Lung microvascular endothelial cell (primary cell): ENCODE measurements around the gene CCDC50. TPM values are rescaled to one million over a fixed set of nuclear protein-coding genes. Genes with fewer than 3 reads are reported as not detected.
A peak's percentile ranks its signal among the peaks of the same experiment; 100 is the strongest.

Experiments used
- DNase-seq, 2 donors: peaks; one replicate each; pipeline versions ENCODE4 v3.0.0 to v3.0.0-alpha.2; 2010; ENCODE audit warnings: low read depth in 2 of 2
- total RNA-seq: library from RNA; depleted of rRNA; stranded (reverse); fragments of >200 nt; gene quantifications from 2 replicates; pipeline ENCODE4 v1.2.1, GENCODE V29; 2014

The CCDC50 gene, protein sequence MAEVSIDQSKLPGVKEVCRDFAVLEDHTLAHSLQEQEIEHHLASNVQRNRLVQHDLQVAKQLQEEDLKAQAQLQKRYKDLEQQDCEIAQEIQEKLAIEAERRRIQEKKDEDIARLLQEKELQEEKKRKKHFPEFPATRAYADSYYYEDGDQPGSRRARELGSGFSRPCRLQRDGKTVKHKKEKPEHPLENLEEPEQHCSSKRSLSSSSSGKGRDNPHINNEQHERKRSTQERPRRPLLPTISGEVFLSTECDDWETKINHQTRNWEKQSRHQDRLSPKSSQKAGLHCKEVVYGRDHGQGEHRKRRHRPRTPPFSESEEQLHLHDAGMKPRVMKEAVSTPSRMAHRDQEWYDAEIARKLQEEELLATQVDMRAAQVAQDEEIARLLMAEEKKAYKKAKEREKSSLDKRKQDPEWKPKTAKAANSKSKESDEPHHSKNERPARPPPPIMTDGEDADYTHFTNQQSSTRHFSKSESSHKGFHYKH
- total RNA-seq, result 68.9 and 93.5 TPM in 2 replicates

GRCh38 chr3:191328962-191329653, at the start of gene CCDC50:
Gene CCDC50, plus strand, starts transcription at chr3:191329394. Its CDS starts 281 bp downstream, at chr3:191329675.
- peak; percentile 87 to 92 for DNase-seq

DNA sequence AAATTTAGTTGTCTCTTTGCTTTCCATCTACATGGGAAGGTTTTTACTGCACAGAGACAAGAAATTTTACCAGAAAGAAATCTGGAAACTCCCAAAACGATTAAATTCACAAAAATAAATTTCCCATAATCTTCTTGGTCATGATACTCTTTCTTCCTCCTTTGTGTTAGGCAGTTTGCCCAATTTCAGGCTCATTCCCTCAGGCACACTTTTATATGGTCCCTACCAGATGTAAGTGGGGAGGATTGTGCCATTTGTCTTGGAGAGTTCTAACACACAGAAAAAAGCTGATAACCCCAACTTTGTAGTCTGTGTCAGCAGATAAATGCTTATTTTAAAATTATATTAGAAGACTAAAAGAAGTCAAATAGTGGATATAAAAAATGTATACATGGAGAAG, 49.1 kb upstream of the CCDC50 start:
- no peak for DNase-seq

- DNase-seq, result no peak
These were observed 48.3 kb upstream of the CCDC50 start for GRCh38 chr3:191280882-191281281.

DNA sequence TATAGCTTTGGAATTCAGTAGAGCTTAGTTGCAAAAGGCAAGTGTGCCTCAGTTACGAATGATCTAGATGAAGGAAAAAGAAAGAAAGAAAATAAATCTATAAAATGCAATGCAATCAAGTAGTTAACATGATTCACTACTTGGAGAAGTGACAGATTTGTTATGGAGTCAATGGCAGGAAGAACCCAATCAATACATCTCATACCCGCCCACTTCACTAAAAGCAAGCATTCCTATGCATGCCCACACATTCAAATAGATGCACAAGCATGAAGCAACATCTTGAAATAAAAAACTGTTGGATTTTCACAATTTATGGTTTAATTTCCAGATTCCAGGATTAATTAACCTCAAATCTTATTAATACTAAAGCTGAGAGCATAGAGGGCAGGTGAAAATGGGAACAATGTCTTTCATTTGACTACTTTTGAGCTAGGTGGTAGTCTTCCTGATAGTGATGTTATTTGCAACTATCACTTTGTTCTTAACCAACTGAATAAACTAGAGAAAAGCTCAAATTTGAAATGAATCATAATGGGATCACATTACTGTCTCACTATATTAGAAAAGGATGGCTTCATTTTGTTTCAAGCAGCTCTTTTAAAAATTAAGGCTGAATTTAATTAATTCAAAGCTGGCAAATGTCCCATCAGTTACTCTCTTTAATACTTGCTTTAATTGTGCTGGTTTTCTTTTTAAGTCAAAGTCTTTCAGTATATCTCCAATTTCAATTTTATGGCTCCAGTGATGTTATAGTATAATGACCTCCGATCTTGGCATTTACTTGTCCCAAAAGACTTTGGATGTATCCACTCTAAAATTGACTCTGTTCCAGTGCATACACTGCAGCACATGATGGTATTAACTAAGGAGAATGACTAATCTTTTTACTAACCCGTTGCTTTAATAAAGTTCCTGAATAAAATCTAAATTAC, 46.7 kb upstream of the CCDC50 start:
- DNase-seq, result no peak

GRCh38 chr3:191283400-191283799, 45.8 kb upstream of the CCDC50 start:
- DNase-seq, result no peak

DNA sequence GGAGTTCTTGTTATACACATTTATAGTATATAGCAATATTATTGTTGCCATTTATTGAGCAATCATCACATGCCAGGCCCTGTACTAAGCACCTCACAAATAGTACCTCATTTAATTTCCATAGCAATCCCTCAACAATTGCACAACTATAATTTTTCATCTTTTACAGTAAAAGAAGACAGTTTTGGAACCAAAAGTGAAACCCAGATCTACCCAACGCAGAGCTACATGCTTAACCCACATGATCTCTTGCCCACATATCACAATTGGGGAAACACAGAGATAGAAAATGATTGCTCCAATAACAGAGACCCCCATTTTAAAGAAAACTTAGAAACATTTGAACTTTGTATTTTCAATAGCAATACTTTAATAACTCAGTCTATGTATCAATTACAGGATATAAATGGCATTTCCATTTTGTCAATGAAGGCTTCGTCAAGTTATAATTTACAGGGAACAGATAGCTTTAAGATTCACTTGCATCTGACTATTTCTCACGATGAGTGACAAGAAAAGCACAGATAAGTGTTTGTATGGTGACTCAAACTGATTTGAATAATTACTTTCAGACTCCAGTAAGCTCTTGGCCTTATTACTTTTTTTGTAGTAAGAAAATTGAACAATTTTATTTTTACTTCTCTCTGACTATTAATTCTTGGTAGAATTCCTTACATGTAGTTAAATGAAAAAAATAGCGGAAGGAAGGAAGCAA, 38.7 kb upstream of the CCDC50 start:
- peak; percentile 0 to 13 for DNase-seq

GRCh38 chr3:191292243-191293015, 36.8 kb upstream of the CCDC50 start:
- DNase-seq, result no peak

GRCh38 chr3:191294291-191294690, 34.9 kb upstream of the CCDC50 start:
- DNase-seq, result no peak

GRCh38 chr3:191296041-191296541, 33.1 kb upstream of the CCDC50 start:
- DNase-seq, result no peak

- DNase-seq, result no peak
These were observed 30.3 kb upstream of the CCDC50 start for GRCh38 chr3:191298846-191299245.

DNA sequence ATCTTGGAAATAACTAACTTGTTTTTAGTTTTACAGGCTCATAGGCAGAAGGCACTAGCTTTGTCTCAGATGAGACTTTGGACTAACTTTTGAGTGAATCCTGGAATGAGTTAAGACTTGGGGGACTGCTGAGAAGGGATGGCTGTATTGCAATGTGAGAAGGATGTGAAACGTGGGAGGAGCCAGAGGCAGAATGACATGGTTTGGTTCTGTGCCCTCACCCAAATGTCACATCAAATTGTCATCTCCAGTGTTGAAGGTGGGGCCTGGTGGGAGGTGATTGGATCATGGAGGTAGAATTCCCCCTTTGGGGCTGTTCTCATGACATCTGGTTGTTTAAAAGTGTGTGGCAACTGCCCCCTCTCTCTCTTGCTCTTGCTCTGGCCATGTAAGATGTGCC, 28.8 kb upstream of the CCDC50 start:
- no peak for DNase-seq

- no peak for DNase-seq
These were observed 28.2 kb upstream of the CCDC50 start for GRCh38 chr3:191301017-191301416.

- DNase-seq, result no peak
These were observed 27.3 kb upstream of the CCDC50 start for GRCh38 chr3:191301782-191302411.

- no peak for DNase-seq
These were observed 26.7 kb upstream of the CCDC50 start for GRCh38 chr3:191302451-191302850.

DNA sequence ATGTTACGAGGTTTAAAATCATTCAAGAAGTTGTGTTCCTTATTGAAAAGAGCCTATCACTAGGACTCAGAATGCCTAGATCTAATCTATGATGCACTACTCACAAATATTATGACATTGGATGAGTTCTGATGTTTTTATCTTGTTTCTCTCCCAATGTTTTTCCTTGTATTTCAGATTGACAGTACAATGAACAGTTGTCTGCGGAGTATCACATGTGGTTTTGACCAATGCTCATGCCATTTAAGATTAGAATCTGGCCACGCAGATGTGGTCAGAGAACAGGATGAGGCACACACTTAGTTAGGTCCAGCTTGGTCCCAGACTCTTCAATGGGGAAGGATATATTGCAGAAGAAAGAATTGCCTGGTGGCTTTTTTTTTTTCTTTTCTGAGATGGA, 25.6 kb upstream of the CCDC50 start:
- DNase-seq, result no peak

DNA sequence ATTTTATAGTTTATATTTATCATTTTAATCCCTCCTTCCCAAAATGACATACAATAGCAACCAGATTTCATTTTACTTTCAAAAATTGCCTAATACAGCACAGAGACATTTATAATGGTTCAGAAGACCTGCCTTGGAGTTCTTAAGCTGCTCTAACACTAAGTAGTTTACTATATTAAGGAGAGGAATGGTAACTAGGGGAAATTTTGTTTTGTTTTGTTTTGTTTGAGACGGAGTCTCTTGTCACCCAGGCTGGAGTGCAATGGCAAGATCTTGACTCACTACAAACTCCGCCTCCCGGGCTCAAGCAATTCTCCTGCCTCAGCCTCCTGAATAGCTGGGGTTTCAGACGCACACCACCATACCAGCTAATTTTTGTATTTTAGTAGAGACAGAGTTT, 22.8 kb upstream of the CCDC50 start:
- no peak for DNase-seq

- DNase-seq, result no peak
These were observed 21.9 kb upstream of the CCDC50 start for GRCh38 chr3:191307341-191307740.

DNA sequence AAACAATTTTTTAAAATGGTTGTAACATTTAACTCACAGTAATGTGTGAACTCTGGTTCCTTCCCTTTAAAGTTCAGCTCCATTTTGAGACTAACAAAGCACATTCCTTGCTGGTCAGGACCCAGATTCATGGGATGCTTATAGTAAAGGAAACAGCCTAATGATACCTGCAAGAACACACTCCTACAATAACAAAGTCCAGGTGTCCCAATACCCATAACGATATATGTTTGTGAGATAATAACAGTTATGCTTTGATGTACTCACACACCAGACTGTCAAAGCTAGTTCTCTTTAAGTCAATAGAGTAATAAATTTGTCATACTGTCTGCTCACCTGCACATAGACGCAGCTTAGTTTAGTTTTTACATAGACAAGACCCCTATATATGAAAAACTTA, 15.9 kb upstream of the CCDC50 start:
- DNase-seq, result no peak

GRCh38 chr3:191314109-191314728, 15.0 kb upstream of the CCDC50 start:
- DNase-seq, result no peak
